Breast epithelium (tissue), 3 donors: ENCODE results near the gene MCOLN2.

Experiments
- POLR2A ChIP-seq: fragments of 450-650 bp; IDR thresholded peaks from one replicate; pipeline ENCODE4 v1.6.1; 2016; ENCODE audit warnings: antibody characterized with exemption, mild to moderate bottlenecking, moderate library complexity
- TF ChIP-seq, protein P1 (sequence below), 3 donors: fragments of 450-650 bp; IDR thresholded peaks; one replicate each; pipeline ENCODE4 v1.5.1; 2016 to 2017; ENCODE audit warnings: antibody characterized with exemption in 3 of 3, mild to moderate bottlenecking in 3 of 3, moderate library complexity in 3 of 3

DNA sequence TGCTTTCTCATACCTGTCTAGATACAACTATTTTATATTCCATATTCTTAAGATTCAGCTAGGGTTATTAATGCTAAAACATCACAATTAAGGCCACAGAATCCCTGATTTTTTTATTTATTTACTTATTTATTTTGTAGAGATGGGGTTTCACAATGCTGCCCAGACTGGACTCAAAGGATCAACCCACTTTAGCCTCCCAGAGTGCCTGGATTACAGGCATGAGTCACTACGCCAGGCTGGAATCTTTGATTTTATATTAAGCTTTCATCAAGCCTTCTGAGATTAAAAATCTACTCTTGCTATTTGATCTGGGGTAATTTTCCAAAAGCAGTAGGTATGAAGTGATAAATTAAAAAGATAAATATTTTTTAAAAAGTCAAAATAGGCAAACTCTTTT, 38.9 kb downstream of the MCOLN2 start:
- TF ChIP-seq, protein P1, sequence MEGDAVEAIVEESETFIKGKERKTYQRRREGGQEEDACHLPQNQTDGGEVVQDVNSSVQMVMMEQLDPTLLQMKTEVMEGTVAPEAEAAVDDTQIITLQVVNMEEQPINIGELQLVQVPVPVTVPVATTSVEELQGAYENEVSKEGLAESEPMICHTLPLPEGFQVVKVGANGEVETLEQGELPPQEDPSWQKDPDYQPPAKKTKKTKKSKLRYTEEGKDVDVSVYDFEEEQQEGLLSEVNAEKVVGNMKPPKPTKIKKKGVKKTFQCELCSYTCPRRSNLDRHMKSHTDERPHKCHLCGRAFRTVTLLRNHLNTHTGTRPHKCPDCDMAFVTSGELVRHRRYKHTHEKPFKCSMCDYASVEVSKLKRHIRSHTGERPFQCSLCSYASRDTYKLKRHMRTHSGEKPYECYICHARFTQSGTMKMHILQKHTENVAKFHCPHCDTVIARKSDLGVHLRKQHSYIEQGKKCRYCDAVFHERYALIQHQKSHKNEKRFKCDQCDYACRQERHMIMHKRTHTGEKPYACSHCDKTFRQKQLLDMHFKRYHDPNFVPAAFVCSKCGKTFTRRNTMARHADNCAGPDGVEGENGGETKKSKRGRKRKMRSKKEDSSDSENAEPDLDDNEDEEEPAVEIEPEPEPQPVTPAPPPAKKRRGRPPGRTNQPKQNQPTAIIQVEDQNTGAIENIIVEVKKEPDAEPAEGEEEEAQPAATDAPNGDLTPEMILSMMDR (IDR thresholded peaks at IDR 0.05): no peak
- no peak for TF ChIP-seq POLR2A
